ENCODE results near the gene WASHC4. TPM values are rescaled to one million over a fixed set of nuclear protein-coding genes. Genes with fewer than 3 reads are reported as not detected.

The WASHC4 gene
- total and polyA plus RNA-seq, 10 of the 15 experiments (the other 5 are each of a cell fraction or from before 2014, with no cell fraction given), result 16.0 to 50.6 (median 34.0) TPM

DNA sequence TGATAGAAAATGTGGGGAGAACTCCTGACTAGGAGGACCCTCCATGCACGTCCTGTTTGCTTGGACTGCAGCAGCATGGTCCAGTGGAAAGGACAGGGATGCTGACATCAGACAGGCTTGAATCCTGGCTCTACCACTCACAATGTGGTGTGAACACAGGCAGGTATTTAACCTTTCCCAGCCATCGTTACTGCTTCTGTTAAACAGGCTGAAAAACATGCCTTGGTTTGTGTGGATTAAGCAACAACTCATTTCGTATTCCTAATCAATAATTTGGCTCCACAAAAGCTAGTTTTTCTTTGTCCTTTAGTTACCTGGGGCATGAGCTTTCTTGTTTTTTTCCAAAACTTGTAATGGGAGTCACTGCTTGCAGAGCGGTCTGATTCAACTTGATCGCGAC lies 87.4 kb downstream of the WASHC4 start (continued):
- TF ChIP-seq, protein P1, sequence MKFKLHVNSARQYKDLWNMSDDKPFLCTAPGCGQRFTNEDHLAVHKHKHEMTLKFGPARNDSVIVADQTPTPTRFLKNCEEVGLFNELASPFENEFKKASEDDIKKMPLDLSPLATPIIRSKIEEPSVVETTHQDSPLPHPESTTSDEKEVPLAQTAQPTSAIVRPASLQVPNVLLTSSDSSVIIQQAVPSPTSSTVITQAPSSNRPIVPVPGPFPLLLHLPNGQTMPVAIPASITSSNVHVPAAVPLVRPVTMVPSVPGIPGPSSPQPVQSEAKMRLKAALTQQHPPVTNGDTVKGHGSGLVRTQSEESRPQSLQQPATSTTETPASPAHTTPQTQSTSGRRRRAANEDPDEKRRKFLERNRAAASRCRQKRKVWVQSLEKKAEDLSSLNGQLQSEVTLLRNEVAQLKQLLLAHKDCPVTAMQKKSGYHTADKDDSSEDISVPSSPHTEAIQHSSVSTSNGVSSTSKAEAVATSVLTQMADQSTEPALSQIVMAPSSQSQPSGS (IDR thresholded peaks at IDR 0.05; ENCODE audit: low read length), result no peak
- no peak for TF ChIP-seq GATAD2B (conservative IDR thresholded peaks at IDR 0.05; ENCODE audit: low read depth)
- no peak for TF ChIP-seq EED (IDR thresholded peaks at IDR 0.05; ENCODE audit: low read depth)
- no peak for TF ChIP-seq ETV6 (conservative IDR thresholded peaks at IDR 0.05 in 1 of 2, IDR thresholded peaks at IDR 0.05 in 1 of 2; ENCODE audit: borderline replicate concordance in 1 of 2, low read depth in 1 of 2)
- TF ChIP-seq ZNF207 (IDR thresholded peaks at IDR 0.05; ENCODE audit: borderline replicate concordance), result no peak
- no peak for TF ChIP-seq SP1 (IDR thresholded peaks at IDR 0.05; ENCODE audit: low read depth, low read length)

DNA sequence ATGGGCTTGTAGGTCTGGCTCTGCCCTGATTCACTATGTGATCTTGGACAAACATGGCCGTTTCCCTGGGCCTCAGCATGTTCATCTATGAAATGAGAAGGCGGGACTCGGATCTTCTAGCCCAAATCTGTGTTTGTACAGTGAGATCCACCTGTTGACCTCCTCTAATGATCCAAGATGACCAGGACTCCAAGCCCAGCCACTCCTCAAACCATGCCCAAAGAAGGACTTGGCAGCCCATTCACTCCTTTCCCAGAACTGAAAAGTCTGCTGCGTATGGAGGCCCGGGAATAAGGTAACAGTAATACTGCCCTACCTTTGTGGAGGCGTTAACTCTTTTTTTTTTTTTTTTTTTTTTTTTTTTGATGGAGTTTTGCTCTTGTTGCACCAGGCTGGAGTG lies 88.6 kb downstream of the WASHC4 start:
- Histone ChIP-seq H3K27ac (ENCODE audit: control insufficient read depth, insufficient read depth) (no peak overlapping the region), H4K20me1 (ENCODE audit: control insufficient read depth, insufficient read depth) (no peaks in the 10 kb centered on the region), H3K4me1 (ENCODE audit: control insufficient read depth, insufficient read depth, low read length) (no peaks in the 10 kb centered on the region), H3K4me2 (ENCODE audit: control insufficient read depth, insufficient read depth) (no peak overlapping the region), H3K36me3 (ENCODE audit: control insufficient read depth in 2 of 2, insufficient read depth in 2 of 2, low read length in 1 of 2) (peaks cover 2 to 9% of the 10 kb centered on the region in 2 experiments), H2AFZ (ENCODE audit: control insufficient read depth, low read depth, low read length) (no peak overlapping the region), H3K79me2 (ENCODE audit: control insufficient read depth, insufficient read depth, low read length) (no peaks in the 10 kb centered on the region), H3K9me3 (replicated peaks; ENCODE audit: control insufficient read depth, insufficient read depth, low read length) (no peaks in the 10 kb centered on the region), H3K9ac (ENCODE audit: control insufficient read depth, insufficient read depth, low read length) (no peak overlapping the region), H3K27me3 (replicated peaks in 1 of 2; ENCODE audit: control insufficient read depth in 2 of 2, insufficient read depth in 2 of 2, low read length in 1 of 2) (no peaks in the 10 kb centered on the region), H3K4me3 (no peak overlapping the region)
- no peak for FAIRE-seq
- no TSS peak for BruUV-seq (replicated peaks)
- POLR2A ChIA-PET, result no interaction called here
- SMC1A ChIA-PET (ENCODE audit: uncharacterized antibody, unreplicated experiment), result no interaction called here
- DNase-seq (ENCODE audit: low read depth, low spot score), result no peak
- WGBS (ENCODE audit: insufficient coverage, insufficient replicate concordance, low lambda C conversion rate, missing lambda C conversion rate), result 86% methylated on average over 6 of the region's 6 CpGs
- CTCF ChIA-PET, result no interaction called here
- no peak for TF ChIP-seq TAF1 (IDR thresholded peaks at IDR 0.05; ENCODE audit: borderline replicate concordance, low read depth, low read length)
- TF ChIP-seq NR2F1 (conservative IDR thresholded peaks at IDR 0.05), result no peak
- TF ChIP-seq CREB1 (IDR thresholded peaks at IDR 0.05; ENCODE audit: low read depth), result no peak
- TF ChIP-seq, protein P2, sequence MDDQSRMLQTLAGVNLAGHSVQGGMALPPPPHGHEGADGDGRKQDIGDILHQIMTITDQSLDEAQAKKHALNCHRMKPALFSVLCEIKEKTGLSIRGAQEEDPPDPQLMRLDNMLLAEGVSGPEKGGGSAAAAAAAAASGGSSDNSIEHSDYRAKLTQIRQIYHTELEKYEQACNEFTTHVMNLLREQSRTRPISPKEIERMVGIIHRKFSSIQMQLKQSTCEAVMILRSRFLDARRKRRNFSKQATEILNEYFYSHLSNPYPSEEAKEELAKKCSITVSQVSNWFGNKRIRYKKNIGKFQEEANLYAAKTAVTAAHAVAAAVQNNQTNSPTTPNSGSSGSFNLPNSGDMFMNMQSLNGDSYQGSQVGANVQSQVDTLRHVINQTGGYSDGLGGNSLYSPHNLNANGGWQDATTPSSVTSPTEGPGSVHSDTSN (IDR thresholded peaks at IDR 0.05; ENCODE audit: insufficient replicate concordance, low read depth, low read length), result no peak
- TF ChIP-seq, protein P3, sequence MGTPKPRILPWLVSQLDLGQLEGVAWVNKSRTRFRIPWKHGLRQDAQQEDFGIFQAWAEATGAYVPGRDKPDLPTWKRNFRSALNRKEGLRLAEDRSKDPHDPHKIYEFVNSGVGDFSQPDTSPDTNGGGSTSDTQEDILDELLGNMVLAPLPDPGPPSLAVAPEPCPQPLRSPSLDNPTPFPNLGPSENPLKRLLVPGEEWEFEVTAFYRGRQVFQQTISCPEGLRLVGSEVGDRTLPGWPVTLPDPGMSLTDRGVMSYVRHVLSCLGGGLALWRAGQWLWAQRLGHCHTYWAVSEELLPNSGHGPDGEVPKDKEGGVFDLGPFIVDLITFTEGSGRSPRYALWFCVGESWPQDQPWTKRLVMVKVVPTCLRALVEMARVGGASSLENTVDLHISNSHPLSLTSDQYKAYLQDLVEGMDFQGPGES (IDR thresholded peaks at IDR 0.05), result no peak
- RAD21 ChIA-PET (ENCODE audit: unreplicated experiment), result no interaction called here
- in situ Hi-C loops (cut with MboI), result no loop called here
- intact Hi-C loops (cut with micrococcal nuclease; ENCODE audit: unreplicated experiment), result no loop called here
- no peak for ATAC-seq
